Measurements from ENCODE around the gene FCER2.

Gene FCER2

DNA sequence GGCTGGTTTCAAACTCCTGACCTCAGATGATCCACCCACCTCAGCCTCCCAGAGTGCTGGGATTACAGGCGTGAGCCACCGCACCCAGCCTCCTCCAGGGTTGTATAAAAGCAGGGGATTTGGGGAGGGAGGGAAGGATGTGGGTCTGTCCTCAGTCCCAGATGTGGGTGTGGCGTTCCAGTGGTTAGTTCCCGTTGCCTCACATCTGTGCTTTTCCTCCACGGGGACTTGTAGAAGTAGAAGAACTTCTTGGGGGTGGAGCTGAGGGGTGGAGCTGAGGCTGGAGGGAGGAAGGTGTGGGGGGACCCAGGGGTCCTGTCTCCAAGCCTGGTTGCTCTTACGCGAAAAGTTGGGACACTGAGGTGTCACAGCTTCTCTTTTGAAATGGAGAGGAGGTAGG, 25.6 kb downstream of the FCER2 start:
- no peak for DNase-seq

DNA sequence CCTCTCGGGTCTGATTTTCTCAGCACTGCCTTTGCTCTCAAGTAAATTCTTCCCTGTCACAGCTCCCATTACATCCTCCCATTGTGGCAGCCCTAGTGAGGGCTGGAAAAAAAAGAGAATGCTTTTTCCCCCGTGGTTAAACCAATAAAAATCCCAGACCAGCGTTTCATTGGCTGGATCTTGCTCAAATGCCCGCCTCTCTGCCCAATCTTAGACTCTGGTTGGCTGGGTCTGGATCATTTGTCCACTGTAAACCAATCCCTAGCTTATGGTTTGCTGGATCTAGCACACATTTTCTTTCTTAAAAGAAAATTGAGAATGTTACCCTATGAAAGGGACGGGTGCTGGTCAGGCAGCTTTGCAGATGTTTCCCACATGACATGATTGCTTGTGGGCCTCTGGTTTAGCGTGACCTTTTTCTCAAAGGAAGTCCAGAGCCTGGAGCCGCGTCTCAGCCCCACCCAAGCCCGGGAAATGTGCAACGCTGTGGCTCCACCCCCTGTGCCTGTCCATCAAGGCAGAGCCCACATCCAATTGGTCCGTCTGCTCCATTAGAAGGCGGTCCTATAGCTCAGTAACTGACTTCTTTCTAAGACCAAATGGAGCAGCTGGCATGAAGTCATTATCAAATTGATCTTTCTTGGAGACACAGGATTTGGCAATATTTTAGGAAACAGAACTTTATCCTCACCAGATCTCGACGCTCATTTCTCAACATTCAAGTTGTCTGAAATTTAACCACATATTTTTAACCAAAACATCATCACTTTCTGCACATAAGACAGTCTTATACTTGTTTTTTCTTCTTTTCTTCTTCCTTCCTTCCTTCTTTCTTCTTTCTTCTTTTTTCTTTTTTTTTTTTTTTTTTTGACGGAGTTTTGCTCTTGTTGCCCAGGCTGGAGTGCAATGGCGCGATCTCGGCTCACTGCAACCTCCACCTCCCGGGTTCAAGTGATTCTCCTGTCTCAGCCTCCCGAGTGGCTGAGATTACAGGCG, 27.6 kb downstream of the FCER2 start:
- DNase-seq = peak; percentile 64

DNA sequence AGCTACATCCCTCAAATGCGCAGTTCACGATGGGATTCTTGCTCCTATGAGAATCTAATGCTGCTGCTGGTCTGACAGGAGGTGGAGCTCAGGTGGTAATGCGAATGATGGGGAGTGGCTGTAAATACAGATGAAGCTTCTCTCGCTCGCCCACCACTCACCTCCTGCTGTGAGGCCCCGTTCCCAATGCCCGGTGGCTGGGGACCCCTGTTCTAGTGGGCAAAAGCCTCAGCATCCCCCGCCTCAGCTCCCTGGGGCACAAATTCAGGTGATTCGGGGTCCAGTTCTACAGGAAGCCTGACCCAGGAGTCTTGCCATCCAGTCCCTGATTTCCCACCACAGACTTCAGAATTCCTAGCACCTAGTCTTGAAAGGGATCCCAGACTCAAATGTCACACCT, 29.4 kb downstream of the FCER2 start:
- DNase-seq = no peak

DNA sequence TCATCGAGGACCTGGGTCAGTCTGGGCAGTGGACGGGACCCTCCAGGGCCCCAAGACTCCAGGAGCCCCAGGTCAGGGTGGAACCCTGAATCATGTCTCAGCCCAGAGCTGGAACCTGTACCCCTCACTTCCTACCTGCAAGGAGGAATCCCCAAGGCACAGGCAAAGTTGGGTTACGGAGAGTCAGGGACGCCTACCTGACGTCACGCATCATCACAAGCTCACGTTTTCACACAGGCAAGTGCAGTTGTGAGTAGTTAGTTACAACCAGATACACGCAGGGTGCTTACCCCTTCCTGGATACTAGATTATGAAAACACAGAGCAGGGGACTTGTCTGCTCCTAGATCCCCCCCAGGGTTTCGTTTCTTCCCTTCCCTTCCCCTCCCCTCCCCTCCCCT, 31.1 kb downstream of the FCER2 start:
- DNase-seq = no peak

GRCh38 chr19:7670150-7670783, 31.7 kb downstream of the FCER2 start:
- DNase-seq = peak; percentile 79

GRCh38 chr19:7669641-7670040, 32.3 kb downstream of the FCER2 start:
- no peak for DNase-seq

DNA sequence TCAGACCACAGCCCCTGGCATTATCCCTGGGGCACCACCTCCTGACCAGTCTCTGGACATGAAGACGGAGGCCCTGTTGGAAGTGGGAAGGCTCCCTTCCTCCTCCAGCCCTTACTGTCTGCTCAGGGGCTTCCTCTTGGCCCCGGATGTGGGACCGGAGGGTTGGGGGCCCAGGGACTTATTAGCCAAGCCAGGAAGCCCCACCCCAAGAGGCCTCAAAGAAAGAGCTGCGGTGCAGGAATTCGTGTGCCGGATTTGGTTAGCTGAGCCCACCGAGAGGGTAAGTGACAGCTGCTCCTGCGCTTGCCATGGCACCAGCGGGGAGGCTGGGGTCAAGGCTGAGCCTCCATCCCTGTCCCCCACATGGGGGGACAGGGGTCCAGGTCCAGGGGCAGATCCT, 33.1 kb downstream of the FCER2 start, which contains the start of gene RETN:
Gene RETN (plus strand): TSS at position 208 of the 400 bp plus-strand sequence. CDS start 278 bp downstream, outside the sequence.
- DNase-seq = no peak

- no peak for DNase-seq
Measured at GRCh38 chr19:7665076-7665475, 36.9 kb downstream of the FCER2 start.

DNA sequence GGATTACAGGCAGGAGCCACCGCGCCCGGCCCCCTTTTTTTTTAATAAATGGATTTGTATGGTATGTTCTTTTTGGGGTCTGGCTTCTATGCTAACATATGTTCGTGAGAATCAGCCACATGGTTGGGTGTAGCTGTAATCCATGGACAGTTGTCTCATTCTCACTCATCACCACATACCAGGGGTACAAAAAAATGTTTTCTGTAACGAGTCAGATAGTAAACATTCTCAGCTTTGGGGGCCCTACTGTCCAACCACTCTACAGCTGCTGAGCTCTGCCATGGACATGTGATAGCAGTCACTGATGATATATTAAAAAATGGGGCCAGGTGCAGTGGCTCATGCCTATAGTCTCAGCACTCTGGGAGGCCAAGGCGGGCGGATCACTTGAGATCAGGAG, 38.2 kb downstream of the FCER2 start:
- DNase-seq = no peak

- DNase-seq = no peak
Measured at GRCh38 chr19:7662657-7663056, 39.3 kb downstream of the FCER2 start.

DNA sequence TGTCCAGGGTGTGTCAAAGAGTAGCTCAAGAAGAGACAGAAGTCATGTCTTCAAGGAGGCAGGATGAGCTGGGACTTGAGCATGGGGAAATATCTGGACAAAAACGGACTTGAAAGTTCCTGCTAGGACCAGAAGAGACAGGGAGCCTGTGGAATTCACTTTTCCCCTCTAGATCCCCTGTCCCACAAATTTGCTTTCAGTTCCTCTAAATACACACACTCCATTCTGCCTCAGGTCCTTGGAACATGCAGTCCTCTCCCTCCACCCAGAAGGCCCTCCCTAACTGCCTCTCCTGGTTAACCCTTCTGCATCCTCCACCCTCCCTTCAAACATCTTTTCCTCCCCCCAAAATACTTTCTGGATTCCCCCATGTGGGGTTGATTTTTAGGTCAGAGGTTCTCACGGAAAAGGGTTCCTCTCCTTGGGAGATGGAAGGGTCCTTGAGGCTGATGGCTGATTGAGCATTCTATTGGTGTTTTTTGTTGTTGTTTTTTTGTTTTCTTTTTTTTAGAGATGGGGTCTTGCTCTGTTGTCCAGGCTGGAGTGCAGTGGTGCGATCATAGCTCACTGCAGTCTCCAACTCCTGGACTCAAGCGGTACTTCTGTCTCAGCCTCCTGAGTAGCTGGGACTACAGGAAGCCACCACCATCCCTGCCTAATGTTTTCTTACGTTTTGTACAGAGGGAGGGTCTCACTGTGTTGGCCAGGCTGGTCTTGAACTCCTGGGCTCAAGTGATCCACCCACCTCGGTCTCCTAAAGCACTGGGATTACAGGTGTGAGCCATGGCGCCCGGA, 40.0 kb downstream of the FCER2 start:
- no peak for DNase-seq

DNA sequence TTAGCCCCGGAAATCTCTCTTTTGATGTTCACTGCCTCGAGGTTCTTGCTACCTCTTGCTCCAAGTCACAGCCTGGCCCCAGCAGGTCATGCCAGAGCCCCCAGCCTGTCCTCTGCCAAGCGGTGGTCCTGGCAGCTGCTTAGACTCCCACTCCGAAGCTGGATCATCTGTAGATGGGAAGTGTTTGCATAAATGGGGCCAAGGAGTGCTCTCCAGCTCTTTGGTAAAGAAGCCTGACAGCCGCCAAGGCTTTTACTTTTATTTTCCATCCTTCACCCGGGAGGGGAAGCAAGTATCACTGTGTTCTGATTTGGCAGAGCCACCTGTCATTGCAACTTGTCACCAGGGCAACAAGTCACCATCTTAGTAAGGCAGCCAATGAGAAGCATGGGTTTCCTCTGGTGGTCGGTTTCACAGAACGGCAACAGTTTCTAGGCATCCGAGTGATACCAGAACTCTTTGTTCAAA, 43.7 kb downstream of the FCER2 start:
- DNase-seq = no peak

DNA sequence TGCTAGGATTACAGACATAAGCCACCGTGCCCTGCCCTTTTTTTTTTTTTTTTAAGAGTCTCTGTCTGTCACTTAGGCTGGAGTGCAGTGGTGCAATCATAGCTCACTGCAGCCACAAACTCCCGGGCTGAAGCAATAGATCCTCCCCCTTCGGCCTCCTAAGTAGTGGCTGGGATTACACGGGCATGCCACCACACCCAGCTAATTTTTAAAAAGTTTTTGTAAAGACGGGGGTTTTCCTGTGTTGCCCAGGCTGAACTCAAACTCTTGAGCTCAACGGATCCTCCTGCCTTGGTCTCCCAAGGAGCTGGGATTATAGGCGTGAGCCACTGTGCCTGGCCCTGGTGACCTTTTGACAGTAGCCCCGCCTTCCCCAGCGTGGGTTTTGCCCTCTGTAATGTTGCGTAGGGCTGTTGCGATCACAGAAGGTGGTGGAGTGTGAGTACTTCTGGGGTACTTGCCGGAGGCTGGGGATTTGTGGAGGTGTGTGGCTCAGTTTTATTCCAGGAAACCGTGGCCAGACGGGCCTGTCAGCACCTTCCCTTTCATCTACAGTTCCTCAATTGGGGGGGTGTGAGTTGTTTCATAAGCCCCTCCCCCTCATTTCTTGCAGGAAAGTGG, 44.7 kb downstream of the FCER2 start:
- DNase-seq = no peak

- DNase-seq = no peak
Measured at GRCh38 chr19:7655581-7655980, 46.4 kb downstream of the FCER2 start.

DNA sequence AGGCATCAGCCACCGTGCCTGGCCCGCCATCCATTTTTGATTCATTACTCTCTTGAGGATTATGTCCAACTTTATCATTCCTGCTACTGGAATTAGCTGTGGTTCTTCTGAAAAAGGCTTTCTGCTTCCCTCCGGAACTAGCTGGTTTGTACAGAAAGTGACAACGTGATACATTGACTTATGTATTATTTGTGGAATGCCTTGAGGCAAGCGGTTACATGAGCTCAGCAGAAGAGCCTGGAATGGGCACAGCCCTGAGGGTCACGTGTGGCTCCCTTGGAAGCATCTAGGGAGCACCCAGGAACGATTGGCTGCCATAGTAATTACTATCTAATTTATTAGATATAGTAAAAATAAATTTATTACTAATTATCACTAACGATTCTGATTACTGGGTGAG, 47.5 kb downstream of the FCER2 start:
- DNase-seq = no peak

- peak; percentile 93 for DNase-seq
Measured at GRCh38 chr19:7652061-7652641, 49.8 kb downstream of the FCER2 start.

DNA sequence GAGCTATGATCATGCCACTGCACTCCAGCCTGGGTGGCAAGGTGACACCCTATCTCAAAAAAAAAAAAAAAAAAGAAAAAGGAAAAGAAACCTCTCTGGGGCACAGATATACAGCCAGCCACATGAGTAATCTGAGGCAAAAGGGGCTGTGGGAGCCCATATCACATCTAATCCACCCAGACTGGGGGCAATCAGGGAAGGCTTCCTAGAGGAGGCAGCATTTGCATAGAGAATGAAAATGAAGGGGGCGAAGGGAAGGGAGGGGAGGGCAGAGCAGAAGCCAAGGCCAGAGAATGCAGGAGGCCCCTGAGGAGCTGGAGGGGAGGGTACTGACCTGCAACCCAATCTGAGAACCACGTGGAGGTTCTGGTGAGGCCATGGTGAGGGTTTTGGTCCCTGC, 51.8 kb downstream of the FCER2 start:
- no peak for DNase-seq

- no peak for DNase-seq
Measured at GRCh38 chr19:7648265-7649014, 53.5 kb downstream of the FCER2 start.

- no peak for DNase-seq
Measured at GRCh38 chr19:7647156-7647555, 54.8 kb downstream of the FCER2 start.

DNA sequence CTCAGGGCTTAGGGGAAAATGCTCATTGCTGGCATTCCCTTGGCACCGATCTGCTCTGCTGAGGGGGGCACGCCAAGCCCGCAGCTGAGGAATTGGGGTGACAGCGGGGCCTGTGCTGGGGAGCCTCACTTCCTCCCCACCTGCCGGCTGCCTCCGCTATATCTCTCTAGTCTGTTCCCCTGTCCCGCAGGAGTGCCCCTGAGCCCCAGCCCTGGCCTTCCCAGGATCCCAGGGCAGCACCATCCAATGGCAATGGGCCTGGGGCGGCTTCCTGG, 55.6 kb downstream of the FCER2 start:
- no peak for DNase-seq

- DNase-seq = no peak
Measured at GRCh38 chr19:7645656-7646425, 56.1 kb downstream of the FCER2 start.

Data from retina (tissue), 1 donor.